ENCODE results near the gene OR12D2.
A peak's percentile ranks its signal among the peaks of the same experiment; 100 is the strongest.
"Not testable (repeated sequence)": the region's sequence is repeated elsewhere in the genome, so short reads cannot be mapped to it uniquely, and the experiment has no call there.

Gene OR12D2

GRCh38 chr6:29395331-29395730, at the start of gene OR12D2:
TSS of gene OR12D2 (plus strand) at chr6:29395631. CDS start at chr6:29396700, 1,069 bp downstream.
- FAIRE-seq: no peak

GRCh38 chr6:29349348-29349747, 46.1 kb upstream of the OR12D2 start:
- not testable (repeated sequence) for FAIRE-seq

- FAIRE-seq: no peak
Measured at GRCh38 chr6:29354980-29355379, 40.5 kb upstream of the OR12D2 start.

- FAIRE-seq: peak; percentile 6
Measured at GRCh38 chr6:29355603-29356002, 39.8 kb upstream of the OR12D2 start.

GRCh38 chr6:29368765-29369164, 26.7 kb upstream of the OR12D2 start, which contains the start of gene OR5V1:
TSS of gene OR5V1 (minus strand) at chr6:29368865. CDS start at chr6:29356195, 12,670 bp downstream.
- no peak for FAIRE-seq

- FAIRE-seq: no peak
Measured at GRCh38 chr6:29375191-29375590, 20.2 kb upstream of the OR12D2 start, which contains the start of gene OR12D3. TSS of gene OR12D3 (minus strand) at chr6:29375291. CDS start at chr6:29375287, 4 bp downstream.

GRCh38 chr6:29376003-29376402, 19.4 kb upstream of the OR12D2 start:
- FAIRE-seq: no peak

- no peak for FAIRE-seq
Measured at GRCh38 chr6:29388533-29388932, 6.9 kb upstream of the OR12D2 start.

GRCh38 chr6:29399525-29399924, 4.1 kb downstream of the OR12D2 start:
- FAIRE-seq: no peak

- no peak for FAIRE-seq
Measured at GRCh38 chr6:29403801-29404200, 8.4 kb downstream of the OR12D2 start.

GRCh38 chr6:29414588-29414987, 19.2 kb downstream of the OR12D2 start, which contains the start of gene OR12D1:
TSS of gene OR12D1 (plus strand) at chr6:29414928.
- no peak for FAIRE-seq

- FAIRE-seq: no peak
Measured at GRCh38 chr6:29419516-29419915, 24.1 kb downstream of the OR12D2 start.

GRCh38 chr6:29424168-29424567, 28.7 kb downstream of the OR12D2 start:
- FAIRE-seq: no peak

GRCh38 chr6:29424575-29424974, 29.1 kb downstream of the OR12D2 start:
- no peak for FAIRE-seq

- FAIRE-seq: no peak
Measured at GRCh38 chr6:29425075-29425474, 29.6 kb downstream of the OR12D2 start.

GRCh38 chr6:29426654-29427053, 31.2 kb downstream of the OR12D2 start:
- FAIRE-seq: no peak

GRCh38 chr6:29436730-29437129, 41.3 kb downstream of the OR12D2 start:
- not testable (repeated sequence) for FAIRE-seq

GRCh38 chr6:29439006-29439405, 43.6 kb downstream of the OR12D2 start, which contains the start of gene OR10C1:
TSS of gene OR10C1 (plus strand) at chr6:29439306. CDS start at chr6:29440016, 710 bp downstream.
- FAIRE-seq: no peak

GRCh38 chr6:29442719-29443118, 47.3 kb downstream of the OR12D2 start:
- no peak for FAIRE-seq

- FAIRE-seq: not testable (repeated sequence)
Measured at GRCh38 chr6:29444031-29444430, 48.6 kb downstream of the OR12D2 start.

All from G401.6 (cell line).